GM18907 (cell line): ENCODE measurements around the gene SPATA17.
"Not testable (repeated sequence)": the region's sequence is repeated elsewhere in the genome, so short reads cannot be mapped to it uniquely, and the experiment has no call there.

ENCODE experiments used
- ATAC-seq: cut with Tn5 transposase; IDR thresholded peaks from one replicate; pipeline ENCODE4 v1.9.1; 2021; ENCODE audit warnings: mild to moderate bottlenecking, moderate library complexity; ENCODE audit not compliant: unreplicated experiment

Gene SPATA17

GRCh38 chr1:217630711-217631591, at the start of gene SPATA17, which contains the start of gene GPATCH2:
TSS of gene SPATA17 (plus strand) at chr1:217631344. CDS start at chr1:217631379, 35 bp downstream.
TSS of gene GPATCH2 (minus strand) at chr1:217631090. CDS start at chr1:217630971, 119 bp downstream.
- ATAC-seq, result peak; percentile 98

- ATAC-seq, result not testable (repeated sequence)
These were observed 46.8 kb upstream of the SPATA17 start for GRCh38 chr1:217584286-217584811.

GRCh38 chr1:217585577-217585976, 45.6 kb upstream of the SPATA17 start:
- no peak for ATAC-seq

GRCh38 chr1:217586586-217586985, 44.6 kb upstream of the SPATA17 start:
- no peak for ATAC-seq

- no peak for ATAC-seq
These were observed 40.5 kb upstream of the SPATA17 start for GRCh38 chr1:217590598-217590997.

GRCh38 chr1:217599154-217599553, 32.0 kb upstream of the SPATA17 start:
- no peak for ATAC-seq

GRCh38 chr1:217602380-217602779, 28.8 kb upstream of the SPATA17 start:
- ATAC-seq, result no peak

GRCh38 chr1:217605390-217605789, 25.8 kb upstream of the SPATA17 start:
- no peak for ATAC-seq

- no peak for ATAC-seq
These were observed 16.9 kb upstream of the SPATA17 start for GRCh38 chr1:217614200-217614712.

GRCh38 chr1:217617126-217617525, 14.0 kb upstream of the SPATA17 start:
- no peak for ATAC-seq

GRCh38 chr1:217620814-217621213, 10.3 kb upstream of the SPATA17 start:
- ATAC-seq, result peak; percentile 100

- peak; percentile 44 for ATAC-seq
These were observed 9.1 kb upstream of the SPATA17 start for GRCh38 chr1:217622042-217622441.

GRCh38 chr1:217626321-217626720, 4.8 kb upstream of the SPATA17 start:
- no peak for ATAC-seq

- no peak for ATAC-seq
These were observed 3.7 kb upstream of the SPATA17 start for GRCh38 chr1:217627431-217627830.

GRCh38 chr1:217642455-217642854, 11.3 kb downstream of the SPATA17 start:
- ATAC-seq, result no peak

- ATAC-seq, result no peak
These were observed 16.6 kb downstream of the SPATA17 start for GRCh38 chr1:217647791-217648190.

- no peak for ATAC-seq
These were observed 19.5 kb downstream of the SPATA17 start for GRCh38 chr1:217650674-217651073.

GRCh38 chr1:217660353-217661062, 29.4 kb downstream of the SPATA17 start:
- ATAC-seq, result peak; percentile 71

GRCh38 chr1:217661407-217661806, 30.3 kb downstream of the SPATA17 start:
- no peak for ATAC-seq

- no peak for ATAC-seq
These were observed 37.3 kb downstream of the SPATA17 start for GRCh38 chr1:217668351-217668940.

- ATAC-seq, result peak; percentile 76
These were observed 42.2 kb downstream of the SPATA17 start for GRCh38 chr1:217673387-217673786.
